ENCODE data around the gene FBLN5.

The FBLN5 gene, protein sequence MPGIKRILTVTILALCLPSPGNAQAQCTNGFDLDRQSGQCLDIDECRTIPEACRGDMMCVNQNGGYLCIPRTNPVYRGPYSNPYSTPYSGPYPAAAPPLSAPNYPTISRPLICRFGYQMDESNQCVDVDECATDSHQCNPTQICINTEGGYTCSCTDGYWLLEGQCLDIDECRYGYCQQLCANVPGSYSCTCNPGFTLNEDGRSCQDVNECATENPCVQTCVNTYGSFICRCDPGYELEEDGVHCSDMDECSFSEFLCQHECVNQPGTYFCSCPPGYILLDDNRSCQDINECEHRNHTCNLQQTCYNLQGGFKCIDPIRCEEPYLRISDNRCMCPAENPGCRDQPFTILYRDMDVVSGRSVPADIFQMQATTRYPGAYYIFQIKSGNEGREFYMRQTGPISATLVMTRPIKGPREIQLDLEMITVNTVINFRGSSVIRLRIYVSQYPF

DNA sequence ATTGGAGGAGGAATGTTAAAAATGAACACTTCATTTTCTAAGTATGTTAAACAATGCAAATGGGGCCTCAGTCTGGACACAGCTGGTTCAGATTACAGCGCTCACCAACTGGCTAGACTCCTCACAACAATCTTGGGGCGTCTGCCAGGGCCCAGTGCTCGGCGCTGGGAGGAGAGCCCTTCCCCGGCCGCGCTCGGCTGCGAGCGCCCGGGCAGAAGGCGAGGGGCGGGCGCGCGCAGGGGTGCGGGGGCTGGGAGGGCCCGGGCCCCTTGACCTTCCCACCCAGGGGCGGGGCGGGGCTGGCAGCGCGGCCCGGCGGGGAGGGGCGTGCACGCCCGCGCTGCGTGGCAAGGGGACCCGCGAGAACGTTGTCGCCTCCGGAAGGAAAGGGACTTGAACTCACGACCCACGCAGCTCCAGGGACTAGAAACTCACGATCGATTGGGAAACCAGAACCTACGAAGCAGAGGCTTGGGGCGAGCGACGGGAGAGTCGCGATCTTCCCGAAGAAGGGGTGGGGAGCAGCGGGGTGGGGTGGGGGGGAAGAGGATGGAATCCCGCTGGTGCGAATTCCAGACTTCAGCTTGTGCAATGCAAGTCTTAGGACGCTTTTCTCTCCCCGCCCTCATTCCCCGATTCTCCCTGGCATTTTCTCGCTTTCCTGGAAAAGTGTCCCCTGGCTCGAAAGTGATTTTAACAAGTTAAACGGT, at the start of gene FBLN5:
TSS of gene FBLN5 (minus strand) at position 220 of the 710 bp plus-strand sequence. CDS start 465 bp downstream, outside the sequence.
- DNase-seq, result peak; percentile 16

DNA sequence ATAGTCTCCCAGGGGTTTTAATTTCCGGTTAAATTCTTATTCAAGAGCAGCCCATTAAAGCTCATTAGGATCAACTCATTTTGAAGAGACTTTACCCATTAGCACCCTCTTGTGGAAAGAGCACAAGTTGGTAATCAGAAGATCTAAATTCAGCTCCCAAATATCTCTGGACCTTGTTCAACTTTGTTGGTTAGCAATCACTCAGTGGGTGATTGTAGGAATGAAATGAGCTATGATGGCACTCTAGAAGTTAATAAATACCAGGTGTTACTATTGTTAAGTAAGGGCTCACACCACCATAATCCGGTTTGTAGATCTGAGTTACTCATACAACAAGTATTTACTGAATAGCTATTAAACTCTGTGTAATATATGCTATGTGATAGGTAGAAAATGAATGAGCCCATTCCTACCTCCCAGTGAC, 49.5 kb upstream of the FBLN5 start:
- no peak for DNase-seq

- no peak for DNase-seq
Observed at GRCh38 chr14:91987192-91987591, 39.7 kb upstream of the FBLN5 start.

DNA sequence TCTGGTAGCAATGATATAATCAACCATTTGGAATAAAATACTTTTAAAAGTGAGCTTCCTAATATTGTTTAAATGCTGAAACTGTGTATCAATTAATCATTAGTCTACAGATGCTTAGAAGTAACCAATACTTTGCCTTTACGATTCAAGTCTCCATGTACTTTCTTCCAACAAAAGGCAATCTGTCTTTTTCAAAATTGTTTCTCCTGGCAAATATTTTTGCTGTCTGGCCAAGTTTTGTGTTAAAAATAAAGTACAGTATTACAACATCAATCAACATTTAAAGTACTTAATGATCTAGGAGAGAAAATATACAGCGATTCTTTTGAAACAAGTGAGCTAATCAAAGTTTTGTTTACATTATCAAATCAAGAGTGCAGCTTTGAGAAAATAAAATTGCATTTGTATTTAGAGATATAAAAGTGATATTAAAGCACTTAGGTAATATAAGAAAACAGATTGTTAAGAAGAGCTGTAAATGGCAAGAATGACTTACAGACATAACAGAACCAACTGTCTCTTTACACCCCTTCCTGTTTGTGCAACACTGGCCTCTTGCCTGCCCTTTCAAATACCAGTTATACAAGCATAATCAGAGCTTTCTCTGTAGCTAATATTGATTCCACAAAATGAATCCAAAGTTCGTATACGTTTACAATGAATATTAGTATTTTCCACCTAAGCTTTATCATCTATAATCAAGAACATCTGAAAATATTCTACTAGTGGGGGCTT, 38.2 kb upstream of the FBLN5 start:
- DNase-seq, result no peak

GRCh38 chr14:91985008-91985407, 37.5 kb upstream of the FBLN5 start:
- no peak for DNase-seq

- DNase-seq, result no peak
Observed at GRCh38 chr14:91983588-91983987, 36.1 kb upstream of the FBLN5 start.

DNA sequence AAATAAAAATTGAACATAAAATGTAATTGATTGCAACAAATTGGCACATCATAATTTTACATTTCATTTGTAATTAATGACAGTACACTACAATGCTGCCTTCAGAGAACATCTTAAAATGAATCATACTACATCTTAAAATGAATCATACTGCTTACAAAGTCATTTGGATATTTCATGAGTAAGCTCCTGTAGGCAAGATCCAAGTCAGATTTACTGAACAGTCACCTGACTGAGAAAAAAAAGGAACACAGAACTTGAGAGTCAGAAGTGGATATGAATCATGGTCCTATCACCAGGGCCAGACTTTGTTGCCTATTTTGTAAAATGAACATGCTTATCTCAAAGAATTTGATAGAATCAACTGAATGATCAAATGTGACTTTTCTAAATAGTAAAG, 32.7 kb upstream of the FBLN5 start:
- no peak for DNase-seq

- no peak for DNase-seq
Observed at GRCh38 chr14:91977884-91978283, 30.4 kb upstream of the FBLN5 start.

- DNase-seq, result no peak
Observed at GRCh38 chr14:91975763-91976162, 28.3 kb upstream of the FBLN5 start.

GRCh38 chr14:91971188-91971778, 23.8 kb upstream of the FBLN5 start:
- DNase-seq, result no peak

- no peak for DNase-seq
Observed at GRCh38 chr14:91968280-91968679, 20.8 kb upstream of the FBLN5 start.

- no peak for DNase-seq
Observed at GRCh38 chr14:91964724-91965123, 17.2 kb upstream of the FBLN5 start.

- DNase-seq, result no peak
Observed at GRCh38 chr14:91964011-91964410, 16.5 kb upstream of the FBLN5 start.

DNA sequence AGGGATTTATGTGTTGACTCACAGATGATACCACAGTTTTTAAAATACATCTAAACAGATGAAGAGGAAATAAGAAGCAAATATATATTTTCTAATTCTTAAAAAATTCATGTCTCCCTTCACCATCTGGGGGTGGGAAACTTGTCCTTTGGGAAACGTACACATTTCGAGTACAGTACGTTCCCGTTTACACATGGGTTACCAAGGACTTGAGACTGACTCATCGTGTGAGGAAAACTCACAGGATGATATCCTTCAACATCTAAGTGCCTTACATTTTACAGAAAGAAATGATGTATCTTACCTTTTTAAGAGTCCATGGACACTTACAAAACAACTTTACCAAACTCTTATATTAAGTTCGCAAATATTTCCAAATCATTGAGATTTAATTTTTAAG, 16.0 kb upstream of the FBLN5 start:
- no peak for DNase-seq

DNA sequence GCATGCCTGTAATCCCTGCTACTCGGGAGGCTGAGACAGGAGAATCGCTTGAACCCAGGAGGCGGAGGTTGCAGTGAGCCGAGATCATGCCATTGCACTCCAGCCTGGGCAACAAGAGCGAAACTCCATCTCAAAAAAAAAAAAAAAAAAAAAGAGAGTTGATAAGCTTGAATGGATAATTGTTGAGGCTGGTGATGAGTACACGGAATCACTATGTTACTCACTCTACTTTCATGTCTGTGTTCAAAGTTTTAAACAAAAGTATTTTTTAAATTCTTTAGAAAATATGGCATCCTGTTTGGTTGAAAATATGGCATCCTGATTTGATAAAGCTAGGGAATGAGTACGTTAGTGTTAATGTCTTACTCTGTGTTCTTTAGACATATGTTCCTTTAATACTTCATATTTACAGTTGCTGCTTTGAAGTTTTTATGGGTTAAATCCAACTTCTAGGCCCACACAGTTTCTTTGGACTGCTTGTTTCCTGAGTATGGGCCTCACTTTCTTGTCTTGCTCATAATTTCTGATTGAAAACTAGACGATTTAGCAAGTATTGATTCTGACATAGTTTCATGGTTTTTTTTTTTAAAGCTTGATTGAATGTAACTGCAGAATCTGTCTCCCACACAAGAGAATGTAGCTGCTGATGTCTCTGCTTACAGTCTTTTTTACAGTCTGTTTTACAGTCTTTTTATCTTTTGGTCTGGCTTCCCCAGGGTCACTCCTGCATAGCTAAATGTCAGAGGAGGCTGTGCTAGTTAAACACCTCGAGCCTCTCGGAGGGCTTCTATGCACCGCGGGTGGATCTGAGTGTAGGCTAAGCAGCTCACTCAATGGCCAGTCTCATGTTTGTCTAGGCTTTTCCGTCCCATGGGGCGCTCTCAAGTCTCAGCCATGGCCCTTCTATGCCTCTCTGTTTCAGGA, 14.1 kb upstream of the FBLN5 start:
- no peak for DNase-seq

DNA sequence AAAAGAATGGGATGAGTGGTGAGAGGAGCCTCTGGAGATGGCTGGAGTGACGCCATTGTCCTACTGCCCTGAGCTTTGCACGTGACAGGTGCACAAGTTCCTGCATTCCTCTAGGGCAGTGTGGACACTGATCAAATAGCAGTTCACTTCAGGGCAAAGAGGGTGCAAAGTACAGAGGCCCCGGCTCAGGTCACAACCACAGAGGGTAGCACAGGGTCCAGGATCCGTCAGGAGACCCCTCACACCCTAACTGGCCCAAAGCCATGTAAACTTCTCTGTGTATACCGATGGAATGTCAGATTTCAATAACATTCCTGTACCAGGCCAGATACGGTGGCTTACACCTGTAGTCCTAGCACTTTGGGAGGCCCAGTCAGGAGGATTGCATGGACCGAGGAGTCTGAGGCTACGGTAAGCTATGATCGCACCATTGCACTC, 10.4 kb upstream of the FBLN5 start:
- no peak for DNase-seq

DNA sequence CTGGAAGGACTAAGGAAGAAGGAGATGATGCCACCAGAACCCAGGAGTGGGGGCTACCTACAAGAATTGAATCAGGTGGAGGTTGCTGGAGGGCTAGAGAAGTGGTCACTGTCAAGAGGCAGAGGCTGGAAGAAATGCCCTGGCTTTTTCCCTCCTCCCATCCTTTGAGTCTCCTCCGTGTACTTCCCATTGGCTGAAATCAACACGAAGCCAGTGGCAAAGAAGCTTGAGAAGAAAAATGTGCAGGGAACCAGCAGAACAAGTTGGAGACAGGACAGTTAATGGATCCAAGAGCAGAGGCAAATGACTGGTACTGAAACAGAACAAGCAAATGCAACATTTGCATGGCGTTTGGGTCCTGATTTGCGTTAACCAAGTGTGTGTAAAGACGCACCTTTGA, 9.1 kb upstream of the FBLN5 start:
- peak; percentile 40 for DNase-seq

GRCh38 chr14:91955168-91955567, 7.7 kb upstream of the FBLN5 start:
- no peak for DNase-seq

DNA sequence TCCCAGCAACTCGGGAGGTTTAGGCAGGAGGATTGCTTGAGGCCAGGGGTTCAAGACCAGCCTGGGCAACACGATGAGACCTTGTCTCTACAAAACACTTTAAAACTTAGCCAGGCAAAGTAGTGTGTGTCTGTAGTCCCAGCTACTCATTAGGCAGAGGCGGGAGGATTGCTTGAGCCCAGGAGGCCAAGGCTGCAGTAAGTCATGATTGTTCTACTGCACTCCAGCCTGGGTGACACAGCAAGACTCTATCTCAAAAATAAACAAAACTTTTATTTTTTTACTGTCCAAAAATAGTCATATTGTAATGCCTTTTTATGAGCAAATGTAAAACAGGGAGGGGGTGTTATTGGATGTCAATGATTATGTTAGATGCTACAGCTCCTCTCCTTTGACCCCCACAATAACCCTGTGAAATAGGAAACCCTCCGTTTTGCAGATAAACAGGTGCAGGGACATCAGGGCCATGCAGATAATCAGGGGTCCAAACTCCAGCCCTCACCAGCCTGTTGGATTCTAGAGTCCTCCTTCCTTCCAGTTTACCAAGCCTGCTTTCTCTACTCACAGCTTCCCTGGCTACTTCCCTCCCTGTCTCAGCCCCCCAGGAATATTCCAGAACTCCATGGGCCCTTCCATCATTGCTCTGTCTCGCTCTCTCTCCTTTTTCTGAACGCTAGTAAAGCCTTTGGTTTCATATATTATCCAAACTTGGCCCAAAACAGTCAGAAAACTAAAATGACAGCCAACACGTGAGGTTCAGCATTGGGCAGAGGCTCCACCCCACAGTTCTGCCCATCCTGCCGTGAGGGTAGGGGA, 5.9 kb upstream of the FBLN5 start:
- DNase-seq, result no peak

DNA sequence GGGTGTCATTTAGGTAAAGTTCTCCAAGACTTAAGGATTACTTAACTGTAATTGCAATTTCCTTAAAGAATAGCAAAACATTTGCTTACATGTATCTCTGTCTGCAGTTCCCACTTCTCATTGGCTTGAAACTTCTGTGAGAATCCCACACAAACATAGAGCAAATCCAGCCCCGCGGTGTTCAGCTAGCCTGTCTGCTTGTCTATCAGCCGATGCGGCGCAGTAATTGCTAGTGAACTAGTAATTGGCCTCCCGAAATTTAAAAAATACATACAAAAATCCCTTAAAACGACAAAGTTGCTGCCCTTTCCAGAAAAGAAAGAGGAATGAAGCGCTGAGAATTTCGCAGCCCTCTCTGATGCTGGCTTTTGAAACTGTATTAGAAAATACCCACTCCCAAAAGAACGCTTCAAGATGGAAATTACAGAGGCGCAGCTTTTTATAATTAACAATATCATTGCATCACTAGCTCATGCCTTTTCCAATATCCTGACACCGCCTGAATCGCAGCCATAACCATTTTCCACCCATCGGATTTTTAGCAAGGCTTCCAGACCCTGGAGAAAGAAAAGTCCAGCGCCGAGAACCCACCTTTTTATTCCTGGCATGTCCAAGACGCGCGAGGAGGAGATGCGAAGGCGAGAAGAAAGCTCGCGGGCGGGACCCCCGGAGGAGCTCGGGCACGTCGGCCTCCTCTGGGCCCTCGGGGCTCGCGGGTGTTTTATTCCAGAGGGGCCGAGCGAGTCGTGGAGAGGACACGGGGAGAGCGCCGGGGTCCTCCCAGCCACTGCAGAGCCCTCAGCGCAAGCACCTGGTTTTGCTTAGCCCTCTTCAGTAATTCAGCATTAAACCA, 646 bp downstream of the FBLN5 start:
- DNase-seq, result no peak

Measured in NCI-H1048 (cell line).